Pancreas (tissue), 10 donors: Measurements from ENCODE around the gene MTA1. TPM values are rescaled to one million over a fixed set of nuclear protein-coding genes. Genes with fewer than 3 reads are reported as not detected.
A peak's percentile ranks its signal among the peaks of the same experiment; 100 is the strongest.

Experiments
- ATAC-seq, 4 donors: fragments of 200-7000 bp; cut with Tn5 transposase; one replicate each; pipeline versions ENCODE4 v1.8.0 to v1.9.1; 2020; ENCODE audit warnings: mild to moderate bottlenecking in 4 of 4, moderate library complexity in 4 of 4
- DNase-seq, 6 donors: peaks; one replicate each; pipeline ENCODE4 v3.0.0-alpha.2; 2020
- FAIRE-seq: peaks from 2 replicates; lab custom pipeline; 2012; peaks lifted over from hg19 to GRCh38; lab: Jason Lieb, UNC
- H3K27ac ChIP-seq, 4 donors: fragments of 200-600 bp; sonication (generic); 1 replicate in 3 of 4; 2 replicates in 1 of 4; pipeline versions ENCODE4 v1.5.0 to v1.8.0; 2020
- H3K27me3 ChIP-seq, 4 donors: fragments of 200-600 bp; one replicate each; pipeline ENCODE4 v1.8.0; 2021
- H3K36me3 ChIP-seq, 3 donors: fragments of 200-600 bp; sonication (generic) in 1 of 3; one replicate each; pipeline versions ENCODE4 v1.5.0 to v1.8.0; 2020 to 2021
- H3K4me1 ChIP-seq, 3 donors: fragments of 200-600 bp; one replicate each; pipeline ENCODE4 v1.8.0; 2021
- H3K4me3 ChIP-seq, 4 donors: fragments of 200-600 bp; sonication (generic) in 2 of 4; one replicate each; pipeline versions ENCODE4 v1.5.0 to v1.8.0; 2020 to 2021
- H3K9me3 ChIP-seq, 4 donors: fragments of 200-600 bp; one replicate each; pipeline ENCODE4 v1.8.0; 2021
- CTCF ChIP-seq, 4 donors: fragments of 200-600 bp; sonication (generic) in 3 of 4; IDR thresholded peaks; one replicate each; pipeline versions ENCODE4 v1.5.0 to v1.8.0; 2021; ENCODE audit warnings: antibody characterized with exemption in 4 of 4
- WGBS, 2 donors: extraction: QIAGEN DNeasy Blood & Tissue Kit; methylation state at CpG; one replicate each; pipeline ENCODE4 v1.1.7; 2013; 5-methylcytosine and 5-hydroxymethylcytosine counted together
- intact Hi-C, 3 donors: fragments of 100-400 bp; cut with DNase I; formaldehyde crosslinking; loops; one replicate each; pipeline versions ENCODE4 v1.11.1 to v1.14.2; 2022
- polyA plus RNA-seq, 2 donors: library from polyadenylated mRNA; stranded (reverse); fragments of 200-250 nt; gene quantifications; one replicate each; pipeline ENCODE4 v1.2.3, GENCODE V29; 2013
- total RNA-seq, 6 donors: library from RNA; stranded (reverse); fragmentation: NEBNext Ultra II Directional in 4 of 6; extraction: Animal tissue kit (Norgen Biotek cat#: 25700) in 4 of 6; gene quantifications; one replicate each; pipeline versions ENCODE4 v1.2.1 to v1.2.4, GENCODE V29; 2021 to 2023
- donor health status: healthy with polysubstance abuse.
- donor health status: DM: no; HTN: no; CAD: no; lungs with moderate emphysema.
- donor health status: DM: no; HTN: no; CAD: no.
- donor health status: control.
- donor health status: control.
- donor health status: Bipolar disorder and iron deficiency.
- donor health status: DM: yes; HTN: yes; CAD: no.
- donor health status: DM: no; HTN: no; CAD: no.
- donor health status: DM: no; HTN: no; CAD: no.
- donor health status: DM: yes; HTN: yes; CAD: no.

The MTA1 gene
- total and polyA plus RNA-seq, 8 donors = 34.8 to 138 (median 53.2) TPM

DNA sequence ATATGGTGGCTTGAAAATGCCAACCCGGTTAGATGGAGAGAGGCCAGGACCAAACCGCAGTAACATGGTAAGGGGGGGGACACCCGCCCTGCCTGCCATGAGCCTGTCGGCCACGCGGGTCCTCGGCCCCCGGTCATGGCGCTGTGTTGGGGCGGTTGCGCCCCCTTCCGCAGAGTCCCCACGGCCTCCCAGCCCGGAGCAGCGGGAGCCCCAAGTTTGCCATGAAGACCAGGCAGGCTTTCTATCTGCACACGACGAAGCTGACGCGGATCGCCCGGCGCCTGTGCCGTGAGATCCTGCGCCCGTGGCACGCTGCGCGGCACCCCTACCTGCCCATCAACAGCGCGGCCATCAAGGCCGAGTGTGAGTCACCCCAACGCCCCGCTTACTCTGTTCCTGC is 44.9 kb downstream of the MTA1 start:
- no peaks in the 10 kb centered on the region for H3K27me3 ChIP-seq
- H3K4me1 ChIP-seq = no peaks in the 10 kb centered on the region
- H3K4me3 ChIP-seq = no peak overlapping the region
- TF ChIP-seq CTCF (IDR thresholded peaks at IDR 0.05) = no peak
- no peaks in the 10 kb centered on the region for H3K9me3 ChIP-seq
- FAIRE-seq (no peak), DNase-seq (no peak), ATAC-seq (no peak)
- 93 to 94% methylated on average over 31 to 33 of the region's 33 CpGs for WGBS, 2 donors
- peaks cover 0 to 33% (median 11%) of the 10 kb centered on the region in 3 donors for H3K36me3 ChIP-seq
- no peak overlapping the region for H3K27ac ChIP-seq
- intact Hi-C loops = no loop called here

DNA sequence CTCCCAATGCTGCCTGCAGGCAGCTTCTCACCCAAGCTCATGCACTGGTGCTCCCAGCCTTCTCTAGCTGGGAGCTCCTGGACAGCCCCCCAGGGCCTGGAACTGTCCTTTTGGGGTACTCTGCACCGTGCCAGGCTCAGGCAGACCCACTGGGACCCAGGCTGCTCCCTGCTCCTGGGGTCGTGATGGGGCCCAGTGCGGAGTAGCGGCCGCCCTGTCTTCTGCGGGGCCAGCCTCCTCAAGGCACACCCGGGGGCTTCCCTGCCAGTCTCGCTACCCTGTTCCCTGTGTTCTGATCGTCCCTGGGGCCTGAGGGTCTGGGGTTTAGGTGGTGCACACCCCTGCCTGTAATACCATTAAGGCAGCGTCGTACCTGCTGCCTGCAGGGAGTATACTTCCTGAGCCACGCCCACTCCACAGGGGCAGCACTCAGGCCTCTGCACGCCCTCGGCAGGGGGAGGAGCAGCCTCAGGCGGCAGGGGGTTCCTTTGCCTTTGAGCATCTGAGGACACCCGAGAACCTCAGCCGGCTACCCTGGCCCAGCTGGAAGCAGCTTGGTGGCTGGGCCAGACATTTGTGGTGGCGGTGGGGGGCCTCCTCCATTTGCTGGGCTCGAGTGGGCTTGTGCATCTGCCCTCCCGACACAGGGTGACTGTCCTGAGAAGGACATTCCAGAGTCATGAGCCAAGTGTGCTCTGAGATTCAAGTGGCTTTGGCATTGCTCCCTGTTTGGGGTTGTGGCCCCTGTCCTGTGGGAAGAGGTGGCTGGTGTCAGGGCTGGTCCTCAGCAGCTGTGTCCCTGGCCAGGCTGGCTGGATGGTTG is 45.8 kb downstream of the MTA1 start:
- no peak overlapping the region for H3K27ac ChIP-seq
- no peak overlapping the region for H3K4me3 ChIP-seq
- no peaks in the 10 kb centered on the region for H3K9me3 ChIP-seq
- peaks cover 0 to 33% (median 11%) of the 10 kb centered on the region in 3 donors for H3K36me3 ChIP-seq
- ATAC-seq (no peak), DNase-seq (no peak), FAIRE-seq (no peak)
- no peaks in the 10 kb centered on the region for H3K27me3 ChIP-seq
- no peak for TF ChIP-seq CTCF (IDR thresholded peaks at IDR 0.05)
- no peaks in the 10 kb centered on the region for H3K4me1 ChIP-seq
- intact Hi-C loops = no loop called here
- 90 to 92% methylated on average over 20 of the region's 20 CpGs for WGBS, 2 donors

DNA sequence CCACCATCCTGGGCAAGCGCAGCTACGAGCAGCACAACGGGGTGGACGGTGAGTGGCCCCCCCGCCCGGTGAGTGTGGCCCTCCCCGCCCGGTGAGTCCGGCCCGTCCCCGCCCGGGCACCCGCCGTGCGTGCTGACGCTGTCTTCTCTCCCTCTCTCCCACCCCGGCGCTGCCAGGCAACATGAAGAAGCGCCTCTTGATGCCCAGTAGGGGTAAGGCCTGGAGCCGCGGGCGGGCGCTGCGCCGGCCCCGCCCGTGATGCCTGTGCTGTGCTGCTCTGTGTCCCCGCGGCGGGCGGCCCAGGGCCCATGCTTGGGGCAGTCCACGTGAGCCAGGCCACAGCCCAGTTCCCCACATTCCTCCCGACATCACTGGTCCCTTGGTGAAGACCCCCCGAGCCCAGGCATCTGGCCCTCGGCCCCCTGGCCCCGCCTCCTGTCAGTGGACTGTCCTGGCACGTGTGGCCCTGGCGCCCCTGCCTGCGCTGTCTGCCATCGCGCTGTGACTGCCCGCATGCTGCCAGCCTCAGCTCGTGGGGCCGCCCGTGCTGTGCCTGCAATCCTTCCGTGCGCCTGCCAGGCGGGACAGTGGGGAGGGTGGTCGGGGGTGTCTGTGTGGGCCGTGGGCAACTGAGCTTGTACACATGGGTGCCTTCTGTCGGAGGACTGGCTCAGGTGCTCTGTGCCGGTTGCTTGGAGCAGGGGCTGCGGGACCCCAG is 47.1 kb downstream of the MTA1 start:
- H3K4me3 ChIP-seq = no peak overlapping the region
- FAIRE-seq (no peak), DNase-seq (no peak), ATAC-seq (peak in 2 of 4 donors; percentile 24 to 34)
- intact Hi-C loops = no loop called here
- H3K27ac ChIP-seq = no peak overlapping the region
- no peaks in the 10 kb centered on the region for H3K27me3 ChIP-seq
- H3K36me3 ChIP-seq = peaks cover 0 to 27% (median 11%) of the 10 kb centered on the region in 3 donors
- no peaks in the 10 kb centered on the region for H3K9me3 ChIP-seq
- no peak for TF ChIP-seq CTCF (IDR thresholded peaks at IDR 0.05)
- no peaks in the 10 kb centered on the region for H3K4me1 ChIP-seq
- WGBS, 2 donors = 93 to 95% methylated on average over 46 to 53 of the region's 53 CpGs

DNA sequence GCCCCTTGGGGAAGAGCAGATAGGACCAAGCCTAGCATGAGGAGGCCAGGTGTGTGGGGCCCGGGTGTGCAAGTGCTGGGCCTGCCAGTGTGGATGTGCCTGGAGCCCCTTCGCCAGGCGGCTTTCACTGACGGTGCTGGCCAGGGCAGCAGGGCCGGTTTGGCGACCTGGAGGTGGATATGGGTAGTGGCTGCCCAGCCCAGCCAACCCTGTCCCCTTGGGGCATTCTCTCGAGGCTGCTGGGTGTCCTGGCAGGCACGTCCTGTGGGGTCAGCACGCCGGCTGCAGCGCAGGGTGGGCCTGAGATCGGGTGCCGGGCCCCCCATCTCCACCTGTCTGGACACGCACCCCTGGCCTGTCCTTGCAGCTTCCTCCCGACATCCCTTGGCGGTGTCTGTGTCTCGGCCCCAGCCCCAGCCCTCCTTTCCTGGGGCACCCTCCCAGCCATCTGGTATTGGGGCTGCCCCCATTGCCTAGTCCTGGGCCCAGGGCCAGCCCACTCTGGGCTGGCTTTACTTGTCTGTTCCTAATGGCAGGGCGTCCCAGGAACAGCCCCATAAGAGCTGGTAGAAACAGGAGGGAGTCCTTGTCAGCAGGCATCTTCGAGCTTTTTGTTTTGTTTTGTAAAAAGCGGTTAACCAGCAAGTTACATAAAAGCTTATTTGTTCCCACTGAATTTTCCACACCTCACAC is 47.8 kb downstream of the MTA1 start:
- H3K36me3 ChIP-seq = peaks cover 0 to 27% (median 11%) of the 10 kb centered on the region in 3 donors
- no peak overlapping the region for H3K27ac ChIP-seq
- H3K27me3 ChIP-seq = no peaks in the 10 kb centered on the region
- no peaks in the 10 kb centered on the region for H3K9me3 ChIP-seq
- intact Hi-C loops = no loop called here
- peaks cover 0 to 5% (median 4%) of the 10 kb centered on the region in 3 donors for H3K4me1 ChIP-seq
- ATAC-seq = no peak
- DNase-seq = no peak
- FAIRE-seq = no peak
- H3K4me3 ChIP-seq = no peak overlapping the region
- WGBS, 2 donors = 89 to 93% methylated on average over 20 of the region's 20 CpGs
- TF ChIP-seq CTCF (IDR thresholded peaks at IDR 0.05) = no peak
